ENCODE data around the gene INO80E.
"Not testable (repeated sequence)": the region's sequence is repeated elsewhere in the genome, so short reads cannot be mapped to it uniquely, and the experiment has no call there.

Gene INO80E

DNA sequence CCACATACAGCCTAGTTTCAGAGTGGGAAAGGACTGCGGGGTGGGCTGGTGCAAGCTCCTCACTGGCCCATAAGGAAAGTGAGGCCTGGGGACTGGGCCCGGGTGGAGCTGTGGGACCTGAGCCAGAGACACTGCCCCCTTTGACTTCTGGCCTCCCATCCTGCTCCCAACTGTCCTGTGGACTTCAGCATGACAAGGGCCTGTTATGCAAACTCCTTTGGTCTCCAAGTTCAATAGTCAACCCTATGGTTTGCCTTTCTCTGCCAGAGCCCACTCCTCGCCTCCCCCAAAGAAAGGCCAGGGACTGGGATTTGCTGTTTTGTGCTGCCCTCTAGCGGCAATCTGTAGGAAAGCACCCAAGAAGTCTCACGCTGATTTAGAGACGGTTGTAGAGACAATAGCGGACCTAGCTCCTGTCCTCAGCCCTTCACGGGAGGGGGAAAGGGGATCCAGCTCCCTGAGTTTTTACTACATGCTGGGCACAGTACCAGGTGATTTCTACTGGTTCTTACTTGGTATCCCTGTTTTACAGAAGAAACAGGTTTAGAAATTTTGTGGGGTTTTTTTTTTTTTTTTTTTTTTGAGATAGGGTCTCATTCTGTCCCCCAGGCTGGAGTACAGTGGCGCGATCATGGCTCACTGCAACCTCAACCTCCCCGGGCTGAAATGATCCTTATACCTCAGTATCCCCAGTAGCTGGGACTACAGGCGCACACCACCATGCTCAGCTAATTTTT, 36.2 kb downstream of the INO80E start:
- DNase-seq = peak; percentile 76

DNA sequence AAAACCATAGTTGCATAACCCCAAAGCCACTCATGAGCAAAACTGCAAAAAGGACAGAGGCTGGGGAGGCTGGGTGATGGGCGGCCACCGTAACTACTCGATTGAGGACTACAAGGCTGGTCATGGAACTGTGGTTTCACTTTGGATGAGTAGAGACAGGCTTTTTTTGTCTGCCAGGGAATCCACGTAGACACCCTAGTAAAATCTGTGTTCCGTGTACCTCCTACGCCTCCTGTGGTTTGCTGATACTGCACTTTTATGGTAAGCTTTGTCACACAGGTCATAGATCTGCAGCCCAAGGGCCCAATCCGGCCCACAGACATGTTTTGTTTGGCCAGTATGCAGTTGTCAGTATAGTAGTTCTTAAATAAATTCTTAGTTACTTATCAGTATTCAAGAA, 37.2 kb downstream of the INO80E start:
- DNase-seq = peak; percentile 46

DNA sequence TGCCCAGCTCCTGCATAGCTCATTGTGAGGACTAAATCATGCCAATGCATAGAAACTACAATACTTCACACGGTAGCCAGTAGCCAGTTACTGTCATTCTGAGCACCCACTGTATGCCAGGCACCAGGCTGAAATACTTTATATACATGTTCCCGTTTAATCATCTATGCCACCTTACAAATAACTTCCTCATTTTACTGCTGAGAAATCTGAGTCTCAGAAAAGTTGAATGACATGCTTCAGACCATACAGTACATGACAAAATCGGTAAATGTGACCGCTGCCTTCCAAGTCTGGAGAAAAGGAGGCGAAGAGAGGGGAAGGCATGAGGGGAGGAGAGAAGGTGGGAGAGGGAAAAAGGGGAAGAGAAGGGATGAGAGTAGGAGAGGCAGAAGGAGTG, 44.2 kb downstream of the INO80E start:
- DNase-seq = no peak

DNA sequence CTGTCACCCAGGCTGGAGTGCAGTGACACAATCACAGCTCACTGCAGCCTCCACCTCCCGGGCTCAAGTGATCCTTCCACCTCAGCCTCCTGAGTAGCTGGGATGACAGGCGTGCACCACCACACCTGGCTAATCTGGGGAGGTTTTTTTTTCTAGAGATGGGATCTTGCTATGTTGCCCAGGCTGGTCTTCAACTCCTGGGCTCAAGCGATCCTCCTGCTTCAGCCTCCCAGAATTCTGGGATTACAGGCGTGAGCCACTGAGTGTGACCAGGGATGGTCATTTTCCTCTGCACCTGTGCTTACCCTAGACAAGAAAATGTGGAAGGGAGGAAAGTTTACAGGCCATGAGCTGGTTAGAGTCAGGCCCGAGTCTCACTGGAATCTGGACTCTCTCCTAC, 44.6 kb downstream of the INO80E start:
- DNase-seq = not testable (repeated sequence)

DNA sequence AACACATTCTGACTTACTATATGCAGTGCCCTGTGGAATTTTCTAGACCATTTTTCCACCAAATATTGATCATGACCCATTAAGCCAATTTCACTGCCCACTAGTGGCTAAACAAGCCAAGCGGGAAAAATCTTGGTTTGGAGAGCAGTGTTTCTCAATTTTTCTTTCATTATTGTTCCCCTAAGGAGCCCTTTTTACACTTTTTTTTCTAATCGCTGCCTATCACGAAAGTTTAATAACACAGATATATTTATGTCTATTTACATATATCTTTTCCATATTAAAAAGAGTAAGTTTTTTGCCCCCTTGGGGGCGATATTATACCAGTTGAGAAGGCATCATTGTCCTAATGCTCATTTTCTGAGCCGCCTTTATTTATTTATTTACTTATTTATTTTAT, 45.8 kb downstream of the INO80E start:
- no peak for DNase-seq

DNA sequence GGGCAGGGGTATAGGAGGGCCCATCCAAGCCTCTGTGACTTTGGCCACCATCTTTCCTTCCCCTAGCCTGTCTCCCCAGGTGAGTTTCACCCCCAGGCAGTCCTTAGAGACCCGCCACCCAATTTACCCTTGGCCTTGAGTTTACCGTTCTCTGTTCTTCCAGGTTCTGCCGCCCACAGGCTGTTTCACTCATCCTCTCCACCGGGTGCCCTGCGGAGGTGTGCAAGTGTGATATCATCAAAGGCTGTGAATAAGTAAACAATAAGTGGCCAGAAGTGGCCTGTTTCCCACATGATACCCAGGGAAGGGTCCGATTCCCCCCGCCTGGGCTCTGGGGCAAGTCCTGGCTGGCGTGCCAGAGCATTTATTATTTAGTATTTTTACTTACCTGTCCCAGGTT, 50.1 kb downstream of the INO80E start:
- no peak for DNase-seq

DNA sequence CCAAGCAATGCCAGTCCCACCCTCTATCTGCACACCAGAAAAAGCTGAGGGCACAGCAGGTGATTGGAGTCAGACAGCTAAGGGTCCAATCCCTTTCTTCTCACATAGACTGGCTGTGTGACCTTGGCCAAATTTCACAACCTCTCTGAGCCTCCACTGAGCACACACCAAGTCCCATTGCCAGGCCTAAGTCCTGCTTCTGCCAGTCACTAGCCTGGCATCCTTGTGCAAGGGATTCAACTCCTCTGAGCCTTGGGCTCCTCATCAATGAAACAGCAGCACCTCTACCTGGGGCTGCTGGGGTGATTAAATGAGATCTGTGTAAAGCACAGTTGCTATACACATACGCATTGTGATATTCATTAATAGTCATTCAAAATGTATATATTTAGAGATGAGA, 50.5 kb downstream of the INO80E start:
- DNase-seq = no peak

DNA sequence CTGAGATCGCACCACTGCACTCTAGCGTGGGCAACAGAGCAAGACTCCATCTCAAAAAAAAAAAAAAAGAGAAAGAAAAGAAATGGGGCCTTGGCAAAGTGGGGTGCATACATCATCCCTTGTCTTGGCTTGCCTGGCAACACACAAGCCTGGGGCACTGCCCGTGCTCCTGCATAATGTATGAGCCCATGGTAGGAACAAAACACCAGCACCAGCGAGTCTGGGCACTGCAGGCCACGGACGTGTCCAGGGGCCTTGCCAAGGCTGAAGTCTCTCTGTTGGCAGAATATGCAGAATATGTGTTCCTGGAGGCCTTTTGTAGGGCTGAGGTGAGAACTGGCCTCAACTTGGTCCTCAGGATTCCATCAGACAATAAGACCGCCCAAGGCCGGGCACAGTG, 53.8 kb downstream of the INO80E start:
- no peak for DNase-seq

DNA sequence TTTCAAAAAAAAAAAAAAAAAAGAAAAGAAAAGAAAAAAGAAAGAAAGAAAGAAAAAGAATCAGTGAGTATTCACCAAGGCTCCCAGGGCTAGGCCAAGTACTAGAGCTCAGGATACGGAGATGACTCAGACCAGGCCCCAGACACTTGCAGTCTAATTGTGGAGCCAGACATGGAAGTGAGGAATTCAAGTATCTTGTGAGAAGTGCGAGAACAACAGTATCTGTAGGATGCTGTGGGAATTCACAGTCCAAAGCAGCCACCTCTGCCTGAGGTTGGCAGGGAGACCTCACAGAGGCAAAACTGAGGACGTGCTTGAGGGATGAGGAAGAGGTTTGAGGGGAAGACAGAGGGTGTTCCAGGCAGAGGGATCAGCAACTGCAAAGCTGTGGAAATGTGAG, 55.5 kb downstream of the INO80E start:
- DNase-seq = no peak

DNA sequence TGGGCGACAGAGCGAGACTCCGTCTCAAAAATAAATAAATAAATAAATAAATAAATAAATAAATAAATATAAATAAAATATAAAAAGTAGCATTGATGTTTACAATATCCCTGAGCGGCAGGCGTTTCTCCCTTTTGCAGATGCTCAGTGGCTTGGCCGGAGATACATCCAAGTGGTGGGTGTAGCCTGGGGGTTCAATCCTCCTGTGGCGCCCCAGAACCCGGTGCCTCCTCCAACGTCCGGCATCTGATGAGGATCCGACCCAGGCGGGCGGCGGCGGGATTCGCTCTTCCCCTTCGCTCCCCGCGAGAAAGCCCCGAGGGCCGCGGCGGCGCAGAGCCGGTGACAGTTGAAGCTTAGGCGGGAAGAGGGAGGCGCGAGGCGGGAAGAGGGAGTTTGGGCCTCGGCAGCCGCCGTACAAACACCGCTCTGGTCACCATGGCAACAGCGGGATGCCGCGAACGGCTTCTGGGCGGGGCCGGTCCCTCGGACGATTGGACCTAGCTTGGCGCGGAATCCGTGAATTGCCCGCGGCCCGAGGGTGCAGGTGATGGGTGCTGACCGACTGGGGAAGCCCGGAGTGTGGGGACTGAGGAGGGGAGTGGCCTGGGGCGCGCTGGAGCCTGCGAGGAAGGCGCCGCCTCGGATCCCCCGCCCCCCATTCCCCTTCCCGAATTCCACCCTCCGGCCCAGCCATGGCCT, 56.8 kb downstream of the INO80E start:
- peak; percentile 95 for DNase-seq

DNA sequence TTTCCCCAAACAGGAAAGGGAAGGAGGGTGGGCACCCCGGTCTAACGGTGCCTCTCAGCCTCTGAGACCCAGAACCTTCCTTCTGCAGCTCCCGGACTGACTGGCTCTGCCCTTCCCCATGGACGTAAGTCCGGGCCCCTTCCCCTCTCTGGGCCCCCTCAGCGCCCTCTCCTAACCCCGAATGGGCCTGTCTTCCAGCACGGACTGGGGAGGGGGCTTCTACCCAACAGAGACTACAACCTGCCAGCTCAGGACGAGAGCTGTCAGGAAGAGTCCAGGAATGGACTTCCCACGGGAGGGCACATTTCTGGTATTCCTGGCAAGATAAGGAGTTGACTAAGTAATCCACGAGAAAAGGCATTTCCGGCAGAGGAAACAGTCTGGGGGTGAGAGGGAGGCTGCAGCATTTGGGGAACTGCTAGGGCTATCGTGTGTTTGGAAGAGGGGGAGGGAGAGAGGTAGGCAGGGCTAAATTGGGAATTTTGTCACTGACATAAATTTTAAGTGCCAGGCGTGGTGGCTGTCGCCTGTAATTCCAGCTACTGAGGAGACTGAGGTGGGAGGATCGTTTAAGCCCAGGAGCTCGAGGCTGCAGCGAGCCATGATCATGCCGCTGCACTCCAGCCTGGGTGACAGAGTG, 57.5 kb downstream of the INO80E start:
- DNase-seq = no peak

DNA sequence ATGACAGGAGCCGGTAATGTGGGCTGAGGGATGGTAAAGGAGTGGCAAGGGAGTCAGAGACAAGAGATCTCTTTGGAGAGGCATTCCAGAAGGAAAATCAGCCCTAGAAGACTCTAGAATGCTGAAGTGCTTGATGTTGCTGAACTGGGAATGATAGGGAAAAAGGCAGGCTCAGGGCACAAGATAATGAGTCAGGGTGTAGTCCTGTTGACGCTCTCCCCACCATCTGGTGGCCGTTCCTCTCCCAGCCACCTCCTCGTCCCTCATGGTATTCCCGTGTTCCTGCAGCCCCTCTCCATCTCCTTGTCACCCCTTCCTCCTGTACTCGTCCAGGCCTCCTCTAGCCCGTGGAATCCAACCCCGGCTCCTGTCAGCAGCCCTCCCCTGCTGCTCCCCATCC, 58.4 kb downstream of the INO80E start:
- DNase-seq = no peak

DNA sequence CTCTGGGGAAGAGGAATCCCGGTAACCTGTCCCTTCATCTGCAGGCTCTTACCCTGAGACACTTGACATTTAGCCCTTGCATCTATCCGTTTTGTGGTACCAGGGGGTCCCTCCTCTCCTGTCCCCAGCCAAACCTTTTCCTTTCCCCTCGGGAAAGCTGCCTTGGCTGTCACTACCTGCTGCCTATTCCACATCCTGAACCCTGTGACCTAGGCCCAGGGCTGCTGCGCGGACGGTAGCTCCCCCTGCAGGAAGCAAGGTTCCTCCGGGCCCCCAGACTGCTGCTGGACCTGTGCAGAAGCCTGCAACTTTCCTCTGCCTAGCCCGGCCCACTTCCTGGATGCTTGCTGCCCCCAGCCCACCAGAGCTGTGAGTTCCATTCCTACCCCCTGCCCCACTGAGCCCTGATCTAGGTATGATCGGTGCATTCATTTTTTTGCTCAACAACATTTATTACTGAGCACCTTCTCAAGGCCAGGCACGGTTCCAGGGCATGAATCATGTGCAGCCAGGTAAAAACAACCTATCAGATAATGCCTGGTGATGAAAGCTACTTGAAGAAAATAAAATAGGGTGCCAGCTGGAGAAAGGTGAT, 59.0 kb downstream of the INO80E start:
- DNase-seq = peak; percentile 63
